Endothelial cell of umbilical vein (primary cell): ENCODE data around the gene TFF2. TPM values are rescaled to one million over a fixed set of nuclear protein-coding genes. Genes with fewer than 3 reads are reported as not detected.

Experiments used
- BruUV-seq: library from RNA; stranded (reverse); fragments of 400-500 nt; replicated peaks from 2 replicates; lab custom pipeline; 2021; lab: Mats Ljungman, UMichigan
- CTCF ChIA-PET: fragments of 300-600, 350-600 bp; sonication (Branson Sonifier 250); formaldehyde crosslinking; loops from one replicate; lab custom pipeline; 2021; ENCODE audit warnings: antibody characterized with exemption, inconsistent platforms; lab: Charles Lee
- POLR2A ChIA-PET: fragments of 300-600, 350-600 bp; sonication (Branson Sonifier 250); formaldehyde crosslinking; loops from one replicate; lab custom pipeline; 2021; ENCODE audit warnings: antibody characterized with exemption, inconsistent platforms; lab: Charles Lee
- DNase-seq: peaks from one replicate; pipeline ENCODE4 v3.0.0-alpha.2; 2011; ENCODE audit warnings: low read depth, low spot score
- FAIRE-seq: peaks from 2 replicates; lab custom pipeline; 2011; peaks lifted over from hg19 to GRCh38; lab: Jason Lieb, UNC
- H2AFZ ChIP-seq: 2 replicates; pipeline ENCODE4 v1.6.0; 2012; ENCODE audit warnings: low read depth, low read length, control low read depth, inconsistent platforms
- H3K27ac ChIP-seq: 2 replicates; pipeline ENCODE4 v1.5.1; 2011; ENCODE audit warnings: low read depth, mild to moderate bottlenecking, control low read depth, low read length, moderate library complexity; ENCODE audit not compliant: insufficient read depth
- H3K27me3 ChIP-seq, 2 experiments: 2 replicates each; pipeline versions ENCODE4 v1.6.0 to v1.6.1; 2011; ENCODE audit warnings: low read length in 2 of 2, mixed read lengths in 1 of 2; ENCODE audit not compliant: control insufficient read depth in 2 of 2, insufficient read depth in 2 of 2
- H3K36me3 ChIP-seq, 2 experiments: 2 replicates in 1 of 2; 3 replicates in 1 of 2; pipeline ENCODE4 v1.5.1; 2011; ENCODE audit warnings: low read length in 2 of 2, mild to moderate bottlenecking in 1 of 2, moderate library complexity in 1 of 2; ENCODE audit not compliant: control insufficient read depth in 2 of 2, insufficient read depth in 2 of 2; ENCODE audit errors: extremely low read depth in 1 of 2
- H3K4me1 ChIP-seq: 3 replicates; pipeline ENCODE4 v1.5.1; 2011; ENCODE audit warnings: mild to moderate bottlenecking, low read length; ENCODE audit not compliant: control insufficient read depth, insufficient read depth; ENCODE audit errors: extremely low read depth
- H3K4me2 ChIP-seq: 2 replicates; pipeline ENCODE4 v1.6.1; 2011; ENCODE audit warnings: low read length, control low read depth, mixed read lengths; ENCODE audit not compliant: insufficient read depth
- H3K4me3 ChIP-seq, 3 experiments: fragments of 200-600 bp in 1 of 3; sonication (generic), shearing (Covaris generic) in 1 of 3; replicated peaks in 1 of 3; 2 replicates each; pipeline ENCODE4 v1.5.1; 2011 to 2016; ENCODE audit warnings: control low read depth in 3 of 3, low read length in 3 of 3, mild to moderate bottlenecking in 2 of 3, inconsistent platforms in 1 of 3, low read depth in 1 of 3, moderate library complexity in 1 of 3; ENCODE audit not compliant: insufficient read depth in 1 of 3
- H3K79me2 ChIP-seq: 2 replicates; pipeline ENCODE4 v1.6.0; 2012; ENCODE audit warnings: low read length, inconsistent platforms; ENCODE audit not compliant: control insufficient read depth, insufficient read depth
- H3K9ac ChIP-seq: replicated peaks from 2 replicates; pipeline ENCODE3; 2011; ENCODE audit warnings: low read length, control low read depth; ENCODE audit not compliant: insufficient read depth; ENCODE audit errors: extremely low read depth
- H3K9me1 ChIP-seq: replicated peaks from 3 replicates; pipeline ENCODE4 v1.6.0; 2011; ENCODE audit warnings: mild to moderate bottlenecking, low read length; ENCODE audit not compliant: control insufficient read depth, insufficient read depth; ENCODE audit errors: extremely low read depth
- H3K9me3 ChIP-seq: replicated peaks from 2 replicates; pipeline ENCODE4 v1.5.1; 2012; ENCODE audit warnings: low read length, inconsistent platforms; ENCODE audit not compliant: control insufficient read depth, insufficient read depth
- H4K20me1 ChIP-seq: replicated peaks from 2 replicates; pipeline ENCODE3; 2011; ENCODE audit warnings: mild to moderate bottlenecking, low read length; ENCODE audit not compliant: control insufficient read depth, insufficient read depth; ENCODE audit errors: extremely low read depth
- EZH2 ChIP-seq: IDR thresholded peaks from 2 replicates; pipeline ENCODE4 v1.6.1; 2012; ENCODE audit warnings: borderline replicate concordance, low read depth, mild to moderate bottlenecking, moderate library complexity, low read length, inconsistent platforms; ENCODE audit not compliant: severe bottlenecking
- FOS ChIP-seq: IDR thresholded peaks from 2 replicates; pipeline ENCODE4 v1.6.1; 2011; ENCODE audit warnings: mild to moderate bottlenecking, low read length, moderate library complexity, borderline replicate concordance; ENCODE audit not compliant: insufficient read depth
- GATA2 ChIP-seq: IDR thresholded peaks from 2 replicates; pipeline ENCODE4 v1.7.0; 2011; ENCODE audit warnings: low read depth, mild to moderate bottlenecking, moderate library complexity, mixed read lengths, low read length; ENCODE audit not compliant: insufficient read length, insufficient read depth
- JUN ChIP-seq: IDR thresholded peaks from 2 replicates; pipeline ENCODE4 v1.6.1; 2011; ENCODE audit warnings: borderline replicate concordance, low read depth; ENCODE audit not compliant: insufficient read length, insufficient read depth
- MAX ChIP-seq: IDR thresholded peaks from 2 replicates; pipeline ENCODE4 v1.6.1; 2011; ENCODE audit not compliant: insufficient read depth, insufficient read length
- MYC ChIP-seq: IDR thresholded peaks from one replicate; pipeline ENCODE4 v1.6.1; 2011; ENCODE audit warnings: mild to moderate bottlenecking, low read depth, low read length
- POLR2A ChIP-seq: IDR thresholded peaks from 2 replicates; pipeline ENCODE4 v1.6.1; 2012; ENCODE audit warnings: low read depth, mild to moderate bottlenecking, control low read depth, low read length
- POLR2AphosphoS5 ChIP-seq: IDR thresholded peaks from 2 replicates; pipeline ENCODE4 v1.6.1; 2012; ENCODE audit warnings: low read depth, mild to moderate bottlenecking, control low read depth, low read length, moderate library complexity; ENCODE audit not compliant: insufficient read depth
- dilution Hi-C: fragments of 300-500 bp; cut with MboI; formaldehyde crosslinking; loops from one replicate; pipeline ENCODE4 v1.15.0; 2019; ENCODE audit warnings: low sequenced_read_pairs; ENCODE audit not compliant: extremely low pct_ligation_motif_present
- intact Hi-C: fragments of 100-400 bp; cut with micrococcal nuclease; formaldehyde crosslinking; loops from one replicate; pipeline ENCODE4 v1.10.0; 2022
- polyA plus RNA-seq, 4 experiments: library from polyadenylated mRNA; depleted of rRNA in 3 of 4; stranded (reverse) in 3 of 4; unstranded in 1 of 4; fragments of >200 nt; gene quantifications; 2 replicates each; pipeline versions ENCODE4 v1.2.1 to v1.2.3, GENCODE V29; 2011 to 2012; ENCODE audit warnings: missing spikeins in 1 of 4
- total RNA-seq: library from RNA; stranded (reverse); gene quantifications from 2 replicates; pipeline ENCODE4 v1.2.3, GENCODE V29; 2021
- TF ChIP-seq, protein P1 (sequence below), 2 donors: IDR thresholded peaks; 1 replicate in 1 of 2; 2 replicates in 1 of 2; pipeline ENCODE4 v1.5.1; 2011; ENCODE audit warnings: low read length in 2 of 2, mild to moderate bottlenecking in 2 of 2, moderate library complexity in 2 of 2, control low read depth in 1 of 2, inconsistent platforms in 1 of 2, low read depth in 1 of 2; ENCODE audit not compliant: insufficient read depth in 1 of 2; ENCODE audit errors: extremely low read depth in 1 of 2

Gene TFF2
- total and polyA plus RNA-seq, 2 donors (not counting 3 experiments of a cell fraction or from before 2014, with no cell fraction given), result not detected

GRCh38 chr21:42384156-42384945, 33.6 kb upstream of the TFF2 start:
- Histone ChIP-seq H3K36me3 (no peaks in the 10 kb centered on the region), H3K79me2 (no peaks in the 10 kb centered on the region), H3K9me3 (no peaks in the 10 kb centered on the region), H3K9ac (no peak overlapping the region), H3K27me3 (peaks cover 2% of the 10 kb centered on the region in 2 experiments), H3K4me3 (no peak overlapping the region), H3K4me2 (no peak overlapping the region), H2AFZ (no peak overlapping the region), H3K27ac (no peak overlapping the region), H4K20me1 (no peaks in the 10 kb centered on the region), H3K4me1 (no peaks in the 10 kb centered on the region), H3K9me1 (no peaks in the 10 kb centered on the region)
- BruUV-seq, result no TSS peak
- ChIA-PET CTCF (no interaction called here), POLR2A (no interaction called here)
- FAIRE-seq (no peak), DNase-seq (no peak)
- intact Hi-C loops (no loop called here), dilution Hi-C loops (no loop called here)
- TF ChIP-seq JUN (no peak), MAX (no peak), EZH2 (no peak), POLR2A (no peak), FOS (no peak), GATA2 (no peak), POLR2AphosphoS5 (no peak), MYC (no peak)
- TF ChIP-seq, protein P1, sequence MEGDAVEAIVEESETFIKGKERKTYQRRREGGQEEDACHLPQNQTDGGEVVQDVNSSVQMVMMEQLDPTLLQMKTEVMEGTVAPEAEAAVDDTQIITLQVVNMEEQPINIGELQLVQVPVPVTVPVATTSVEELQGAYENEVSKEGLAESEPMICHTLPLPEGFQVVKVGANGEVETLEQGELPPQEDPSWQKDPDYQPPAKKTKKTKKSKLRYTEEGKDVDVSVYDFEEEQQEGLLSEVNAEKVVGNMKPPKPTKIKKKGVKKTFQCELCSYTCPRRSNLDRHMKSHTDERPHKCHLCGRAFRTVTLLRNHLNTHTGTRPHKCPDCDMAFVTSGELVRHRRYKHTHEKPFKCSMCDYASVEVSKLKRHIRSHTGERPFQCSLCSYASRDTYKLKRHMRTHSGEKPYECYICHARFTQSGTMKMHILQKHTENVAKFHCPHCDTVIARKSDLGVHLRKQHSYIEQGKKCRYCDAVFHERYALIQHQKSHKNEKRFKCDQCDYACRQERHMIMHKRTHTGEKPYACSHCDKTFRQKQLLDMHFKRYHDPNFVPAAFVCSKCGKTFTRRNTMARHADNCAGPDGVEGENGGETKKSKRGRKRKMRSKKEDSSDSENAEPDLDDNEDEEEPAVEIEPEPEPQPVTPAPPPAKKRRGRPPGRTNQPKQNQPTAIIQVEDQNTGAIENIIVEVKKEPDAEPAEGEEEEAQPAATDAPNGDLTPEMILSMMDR (IDR thresholded peaks at IDR 0.05; ENCODE audit: extremely low read depth in 1 of 2, insufficient read depth in 1 of 2, low read depth in 1 of 2, low read length in 2 of 2), result no peak
